H9 (cell line): ENCODE results near the gene ENG. TPM values are rescaled to one million over a fixed set of nuclear protein-coding genes. Genes with fewer than 3 reads are reported as not detected.

Experiments
- DNase-seq: peaks from one replicate; pipeline ENCODE4 v3.0.0-alpha.2; 2017
- H2AFZ ChIP-seq: one replicate; pipeline ENCODE4 v1.6.1; 2013; ENCODE audit warnings: mild to moderate bottlenecking, low read length, control low read depth, moderate library complexity
- H2AK5ac ChIP-seq: 2 replicates; pipeline ENCODE4 v1.6.1; 2013; ENCODE audit warnings: low read length, control low read depth, mixed read lengths; ENCODE audit not compliant: insufficient read length
- H2BK120ac ChIP-seq: one replicate; pipeline ENCODE4 v1.6.1; 2013; ENCODE audit warnings: low read depth, mild to moderate bottlenecking, low read length, control low read depth, inconsistent platforms; ENCODE audit not compliant: poor library complexity, severe bottlenecking
- H2BK12ac ChIP-seq: 2 replicates; pipeline ENCODE4 v1.6.1; 2013; ENCODE audit warnings: low read length, control low read depth, mixed read lengths, low read depth; ENCODE audit not compliant: insufficient read length
- H2BK15ac ChIP-seq: 2 replicates; pipeline ENCODE4 v1.6.1; 2013; ENCODE audit warnings: low read depth, low read length, control low read depth
- H2BK20ac ChIP-seq: one replicate; pipeline ENCODE4 v1.6.1; 2013; ENCODE audit warnings: low read depth, mild to moderate bottlenecking, low read length, control low read depth, inconsistent platforms; ENCODE audit not compliant: poor library complexity, severe bottlenecking
- H2BK5ac ChIP-seq: 2 replicates; pipeline ENCODE4 v1.6.1; 2013; ENCODE audit warnings: low read length, control low read depth, mixed read lengths; ENCODE audit not compliant: insufficient read length
- H3K14ac ChIP-seq: 2 replicates; pipeline ENCODE4 v1.6.1; 2013; ENCODE audit warnings: low read length, control low read depth; ENCODE audit not compliant: insufficient read depth
- H3K18ac ChIP-seq: 2 replicates; pipeline ENCODE4 v1.6.1; 2013; ENCODE audit warnings: low read depth, mild to moderate bottlenecking, mixed read lengths, low read length, control low read depth; ENCODE audit not compliant: insufficient read length
- H3K23ac ChIP-seq: 2 replicates; pipeline ENCODE4 v1.6.1; 2013; ENCODE audit warnings: low read length, control low read depth, mixed read lengths, low read depth; ENCODE audit not compliant: insufficient read length
- H3K23me2 ChIP-seq: 2 replicates; pipeline ENCODE4 v1.6.1; 2013; ENCODE audit warnings: low read depth, mild to moderate bottlenecking, mixed read lengths, low read length, control low read depth; ENCODE audit not compliant: insufficient read length, poor library complexity, severe bottlenecking
- H3K27ac ChIP-seq: 2 replicates; pipeline ENCODE4 v1.5.1; 2013; ENCODE audit warnings: low read length, control low read depth, mixed read lengths, low read depth; ENCODE audit not compliant: insufficient read length
- H3K27me3 ChIP-seq: 2 replicates; pipeline ENCODE4 v1.6.1; 2013; ENCODE audit warnings: low read length, control low read depth, inconsistent platforms; ENCODE audit not compliant: insufficient read depth
- H3K4ac ChIP-seq: 2 replicates; pipeline ENCODE4 v1.6.1; 2013; ENCODE audit warnings: low read depth, mild to moderate bottlenecking, control low read depth, inconsistent platforms, low read length, moderate library complexity
- H3K4me1 ChIP-seq: 2 replicates; pipeline ENCODE4 v1.6.1; 2013; ENCODE audit warnings: low read length, control low read depth, inconsistent platforms; ENCODE audit not compliant: insufficient read depth
- H3K4me2 ChIP-seq: 2 replicates; pipeline ENCODE4 v1.6.1; 2013; ENCODE audit warnings: low read length, control low read depth, mixed read lengths; ENCODE audit not compliant: insufficient read length, insufficient read depth
- H3K56ac ChIP-seq: 2 replicates; pipeline ENCODE4 v1.6.1; 2013; ENCODE audit warnings: low read depth, mild to moderate bottlenecking, mixed read lengths, low read length, control low read depth; ENCODE audit not compliant: insufficient read length
- H3K79me1 ChIP-seq: 2 replicates; pipeline ENCODE4 v1.6.1; 2013; ENCODE audit warnings: low read depth, mild to moderate bottlenecking, moderate library complexity, low read length, control low read depth, inconsistent platforms; ENCODE audit not compliant: insufficient read depth, poor library complexity, severe bottlenecking
- H3K79me2 ChIP-seq: 2 replicates; pipeline ENCODE4 v1.6.1; 2013; ENCODE audit warnings: low read length, control low read depth, inconsistent platforms; ENCODE audit not compliant: insufficient read depth
- H3K9ac ChIP-seq: 2 replicates; pipeline ENCODE4 v1.6.1; 2013; ENCODE audit warnings: low read length, control low read depth, mixed read lengths; ENCODE audit not compliant: insufficient read length; ENCODE audit errors: extremely low read depth
- H3K9me3 ChIP-seq: one replicate; pipeline ENCODE4 v1.6.1; 2013; ENCODE audit warnings: low read depth, low read length, inconsistent platforms; ENCODE audit not compliant: control insufficient read depth
- H3T11ph ChIP-seq: one replicate; pipeline ENCODE4 v1.6.1; 2013; ENCODE audit warnings: mild to moderate bottlenecking, low read length, control low read depth, inconsistent platforms
- H4K20me1 ChIP-seq: one replicate; pipeline ENCODE4 v1.6.1; 2013; ENCODE audit not compliant: control insufficient read depth, insufficient read length, insufficient read depth
- H4K5ac ChIP-seq: 2 replicates; pipeline ENCODE4 v1.6.1; 2013; ENCODE audit warnings: low read depth, mild to moderate bottlenecking, mixed read lengths, low read length, control low read depth; ENCODE audit not compliant: insufficient read length
- H4K8ac ChIP-seq: replicated peaks from 2 replicates; pipeline ENCODE4 v1.6.1; 2013; ENCODE audit warnings: low read length, control low read depth, mixed read lengths, low read depth; ENCODE audit not compliant: insufficient read length
- H4K91ac ChIP-seq: 2 replicates; pipeline ENCODE4 v1.6.1; 2013; ENCODE audit warnings: low read depth, mild to moderate bottlenecking, moderate library complexity, mixed read lengths, low read length, control low read depth; ENCODE audit not compliant: insufficient read length
- H3K27ac Mint-ChIP-seq, 3 experiments: 2 replicates in 2 of 3; 3 replicates in 1 of 3; pipeline ENCODE4 v1.8.0; 2020 to 2021; ENCODE audit warnings: mixed read lengths in 3 of 3, mild to moderate bottlenecking in 1 of 3, moderate library complexity in 1 of 3
- H3K27me3 Mint-ChIP-seq: 2 replicates; pipeline ENCODE4 v1.8.0; 2021; ENCODE audit warnings: low read depth, mild to moderate bottlenecking, moderate library complexity, mixed read lengths
- H3K36me3 Mint-ChIP-seq, 3 experiments: 2 replicates in 2 of 3; 3 replicates in 1 of 3; pipeline ENCODE4 v1.8.0; 2020 to 2021; ENCODE audit warnings: low read depth in 3 of 3, mixed read lengths in 3 of 3; ENCODE audit not compliant: insufficient read depth in 1 of 3
- H3K4me1 Mint-ChIP-seq, 2 experiments: 2 replicates each; pipeline ENCODE4 v1.8.0; 2020; ENCODE audit warnings: mixed read lengths in 2 of 2
- H3K4me3 Mint-ChIP-seq, 2 experiments: 2 replicates in 1 of 2; 3 replicates in 1 of 2; pipeline ENCODE4 v1.8.0; 2020 to 2021; ENCODE audit warnings: mild to moderate bottlenecking in 2 of 2, mixed read lengths in 2 of 2, moderate library complexity in 1 of 2
- H3K9me3 Mint-ChIP-seq, 2 experiments: 2 replicates in 1 of 2; 3 replicates in 1 of 2; pipeline ENCODE4 v1.8.0; 2020; ENCODE audit warnings: mild to moderate bottlenecking in 2 of 2, mixed read lengths in 2 of 2, moderate library complexity in 1 of 2
- WGBS: extraction: QIAGEN DNeasy Blood & Tissue Kit; methylation state at CpG from one replicate; pipeline ENCODE4 v1.1.7; 2013; ENCODE audit warnings: missing lambda C conversion rate, low lambda C conversion rate, mixed read lengths; ENCODE audit not compliant: insufficient read length; ENCODE audit errors: extremely low coverage; 5-methylcytosine and 5-hydroxymethylcytosine counted together
- total RNA-seq: library from RNA; stranded (reverse); gene quantifications from 2 replicates; pipeline ENCODE4 v1.2.1, GENCODE V29; 2021
- TF ChIP-seq, protein P1 (sequence below): fragments of 200-600 bp; sonication (generic); conservative IDR thresholded peaks from 3 replicates; pipeline ENCODE4 v1.8.0; 2021; ENCODE audit warnings: antibody characterized with exemption, mild to moderate bottlenecking

Gene ENG
- total RNA-seq, 1 experiment from 2014 or later = 2.1 TPM

DNA sequence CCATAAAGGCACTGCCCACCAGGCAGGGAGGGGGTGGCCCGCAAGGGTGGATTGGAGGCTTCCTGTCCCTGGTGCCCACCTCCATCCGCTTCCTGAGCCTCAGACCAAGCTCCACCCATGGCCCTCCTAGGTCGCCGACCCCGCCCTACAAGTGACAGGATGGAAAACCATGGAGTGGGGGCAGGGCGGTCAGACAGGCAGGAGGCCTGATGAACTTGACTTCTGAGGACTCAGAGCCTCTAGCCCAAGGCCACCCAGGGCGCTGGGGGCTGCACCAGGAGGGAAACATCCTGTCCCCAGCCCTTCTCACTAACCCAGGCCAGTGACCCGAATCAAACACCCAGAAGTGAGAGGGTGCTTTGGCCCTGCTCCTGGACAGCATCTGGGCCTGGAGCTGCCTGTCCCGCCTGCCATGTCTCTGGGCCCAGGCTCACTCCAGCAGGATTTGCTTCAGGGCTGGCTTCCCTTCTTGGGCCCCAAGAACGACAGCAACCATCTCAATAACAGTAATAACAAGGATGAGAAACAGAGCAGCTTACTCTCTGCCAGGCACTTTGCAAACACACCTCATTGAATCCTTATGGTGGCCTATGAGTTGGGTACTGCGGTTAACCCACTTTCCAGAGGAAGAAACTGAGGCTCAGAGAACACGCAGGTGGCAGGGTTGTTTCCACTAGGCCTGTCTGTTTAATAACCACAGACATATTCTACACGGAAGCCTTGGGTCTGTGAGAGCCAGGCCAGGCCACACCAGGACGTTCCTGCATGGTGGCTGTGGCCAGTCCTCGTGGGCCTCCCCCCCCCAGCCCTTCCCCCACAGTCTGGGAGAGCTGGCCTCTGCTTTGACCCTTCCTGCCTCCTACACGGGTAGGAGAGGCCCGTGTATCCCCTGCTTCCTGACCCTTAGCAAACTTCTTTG is 49.4 kb upstream of the ENG start:
- no peak overlapping the region for H3K18ac ChIP-seq
- no peak overlapping the region for H3T11ph ChIP-seq
- no peaks in the 10 kb centered on the region for H3K23me2 ChIP-seq
- no peak overlapping the region for H3K27ac ChIP-seq
- H2BK5ac ChIP-seq = no peak overlapping the region
- H2BK20ac ChIP-seq = no peak overlapping the region
- no peak overlapping the region; the same call in 1 of the 2 replicates for H3K14ac ChIP-seq
- no peaks in the 10 kb centered on the region for H4K20me1 ChIP-seq
- H2AFZ ChIP-seq = no peak overlapping the region
- H3K27me3 ChIP-seq = no peaks in the 10 kb centered on the region
- no peak overlapping the region for H3K56ac ChIP-seq
- H3K4me2 ChIP-seq = no peak overlapping the region
- Mint-ChIP-seq H3K4me3 (peak overlapping the region; percentile 19 to 56; a peak in 2 of 5 replicates), H3K9me3 (no peaks in the 10 kb centered on the region), H3K36me3 (no peaks in the 10 kb centered on the region), H3K27me3 (no peaks in the 10 kb centered on the region), H3K4me1 (peaks cover 17 to 40% of the 10 kb centered on the region in 2 experiments), H3K27ac (peak overlapping the region; percentile 23 to 85 (median 66); a peak in 5 of 7 replicates)
- no peak overlapping the region for H4K91ac ChIP-seq
- H3K4me1 ChIP-seq = peaks cover 8% of the 10 kb centered on the region; the same call in 1 of the 2 replicates
- no peaks in the 10 kb centered on the region for H3K79me1 ChIP-seq
- no peak overlapping the region for H2AK5ac ChIP-seq
- H3K9ac ChIP-seq = no peak overlapping the region
- H3K23ac ChIP-seq = no peak overlapping the region
- no peak overlapping the region for H2BK12ac ChIP-seq
- DNase-seq = peak; percentile 92
- no peak overlapping the region for H4K8ac ChIP-seq
- WGBS = no CpG with 5 or more reads among the region's 17 CpGs
- H4K5ac ChIP-seq = no peak overlapping the region
- no peak overlapping the region for H2BK120ac ChIP-seq
- no peaks in the 10 kb centered on the region for H3K79me2 ChIP-seq
- TF ChIP-seq, protein P1, sequence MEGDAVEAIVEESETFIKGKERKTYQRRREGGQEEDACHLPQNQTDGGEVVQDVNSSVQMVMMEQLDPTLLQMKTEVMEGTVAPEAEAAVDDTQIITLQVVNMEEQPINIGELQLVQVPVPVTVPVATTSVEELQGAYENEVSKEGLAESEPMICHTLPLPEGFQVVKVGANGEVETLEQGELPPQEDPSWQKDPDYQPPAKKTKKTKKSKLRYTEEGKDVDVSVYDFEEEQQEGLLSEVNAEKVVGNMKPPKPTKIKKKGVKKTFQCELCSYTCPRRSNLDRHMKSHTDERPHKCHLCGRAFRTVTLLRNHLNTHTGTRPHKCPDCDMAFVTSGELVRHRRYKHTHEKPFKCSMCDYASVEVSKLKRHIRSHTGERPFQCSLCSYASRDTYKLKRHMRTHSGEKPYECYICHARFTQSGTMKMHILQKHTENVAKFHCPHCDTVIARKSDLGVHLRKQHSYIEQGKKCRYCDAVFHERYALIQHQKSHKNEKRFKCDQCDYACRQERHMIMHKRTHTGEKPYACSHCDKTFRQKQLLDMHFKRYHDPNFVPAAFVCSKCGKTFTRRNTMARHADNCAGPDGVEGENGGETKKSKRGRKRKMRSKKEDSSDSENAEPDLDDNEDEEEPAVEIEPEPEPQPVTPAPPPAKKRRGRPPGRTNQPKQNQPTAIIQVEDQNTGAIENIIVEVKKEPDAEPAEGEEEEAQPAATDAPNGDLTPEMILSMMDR = no peak
- no peaks in the 10 kb centered on the region for H3K9me3 ChIP-seq
- no peak overlapping the region for H3K4ac ChIP-seq
- H2BK15ac ChIP-seq = no peak overlapping the region
